Neutrophil (primary cell): ENCODE results near the gene GSAP.

Experiments used
- H3K27ac ChIP-seq: fragments of 200-600 bp; sonication (generic); 2 replicates; pipeline ENCODE4 v1.5.1; 2016; ENCODE audit warnings: mild to moderate bottlenecking, moderate library complexity
- H3K27me3 ChIP-seq: fragments of 200-600 bp; sonication (generic); 2 replicates; pipeline ENCODE4 v1.6.0; 2016; ENCODE audit warnings: mild to moderate bottlenecking
- H3K36me3 ChIP-seq: fragments of 200-600 bp; sonication (generic); 2 replicates; pipeline ENCODE4 v1.5.1; 2017
- H3K4me1 ChIP-seq, 2 experiments: fragments of 200-600 bp in 1 of 2; sonication (generic) in 1 of 2; 1 replicate in 1 of 2; 2 replicates in 1 of 2; pipeline versions ENCODE4 v1.5.1 to v1.6.1; 2013 to 2016; ENCODE audit warnings: low read depth in 1 of 2, low read length in 1 of 2, mild to moderate bottlenecking in 1 of 2, moderate library complexity in 1 of 2; ENCODE audit not compliant: control insufficient read depth in 1 of 2, insufficient read depth in 1 of 2
- H3K4me3 ChIP-seq, 2 experiments: fragments of 200-600 bp in 1 of 2; sonication (generic) in 1 of 2; 1 replicate in 1 of 2; 2 replicates in 1 of 2; pipeline ENCODE4 v1.5.1; 2013 to 2016; ENCODE audit warnings: low read depth in 1 of 2, low read length in 1 of 2, mild to moderate bottlenecking in 1 of 2, moderate library complexity in 1 of 2
- H3K9me3 ChIP-seq: fragments of 200-600 bp; sonication (generic); 2 replicates; pipeline ENCODE4 v1.5.1; 2016
- TF ChIP-seq, protein P1 (sequence below): fragments of 200-600 bp; sonication (generic); IDR thresholded peaks from 2 replicates; pipeline ENCODE4 v1.5.1; 2016; ENCODE audit warnings: antibody characterized with exemption

The GSAP gene

DNA sequence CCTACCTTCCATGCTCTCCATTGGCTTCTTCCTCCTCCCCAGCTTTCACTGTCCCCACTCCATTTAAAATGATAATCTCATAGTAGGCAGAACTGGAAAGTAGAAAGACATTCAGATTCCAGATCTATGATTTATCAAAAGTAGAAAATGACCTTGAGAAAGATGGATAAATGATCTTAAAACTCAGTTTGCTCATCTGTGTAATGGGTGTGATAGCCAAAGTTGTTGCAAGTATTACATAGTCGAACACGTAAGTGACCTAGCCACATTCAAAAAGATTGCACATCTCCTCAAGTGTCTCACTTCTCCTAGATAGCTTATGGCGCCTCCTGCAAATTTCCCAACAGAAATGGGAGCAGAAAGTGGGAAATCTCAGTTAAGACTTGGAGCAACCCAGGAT is 126.8 kb downstream of the GSAP start:
- no peak overlapping the region for H3K4me3 ChIP-seq
- no peak overlapping the region for H3K27ac ChIP-seq
- TF ChIP-seq, protein P1, sequence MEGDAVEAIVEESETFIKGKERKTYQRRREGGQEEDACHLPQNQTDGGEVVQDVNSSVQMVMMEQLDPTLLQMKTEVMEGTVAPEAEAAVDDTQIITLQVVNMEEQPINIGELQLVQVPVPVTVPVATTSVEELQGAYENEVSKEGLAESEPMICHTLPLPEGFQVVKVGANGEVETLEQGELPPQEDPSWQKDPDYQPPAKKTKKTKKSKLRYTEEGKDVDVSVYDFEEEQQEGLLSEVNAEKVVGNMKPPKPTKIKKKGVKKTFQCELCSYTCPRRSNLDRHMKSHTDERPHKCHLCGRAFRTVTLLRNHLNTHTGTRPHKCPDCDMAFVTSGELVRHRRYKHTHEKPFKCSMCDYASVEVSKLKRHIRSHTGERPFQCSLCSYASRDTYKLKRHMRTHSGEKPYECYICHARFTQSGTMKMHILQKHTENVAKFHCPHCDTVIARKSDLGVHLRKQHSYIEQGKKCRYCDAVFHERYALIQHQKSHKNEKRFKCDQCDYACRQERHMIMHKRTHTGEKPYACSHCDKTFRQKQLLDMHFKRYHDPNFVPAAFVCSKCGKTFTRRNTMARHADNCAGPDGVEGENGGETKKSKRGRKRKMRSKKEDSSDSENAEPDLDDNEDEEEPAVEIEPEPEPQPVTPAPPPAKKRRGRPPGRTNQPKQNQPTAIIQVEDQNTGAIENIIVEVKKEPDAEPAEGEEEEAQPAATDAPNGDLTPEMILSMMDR = no peak

DNA sequence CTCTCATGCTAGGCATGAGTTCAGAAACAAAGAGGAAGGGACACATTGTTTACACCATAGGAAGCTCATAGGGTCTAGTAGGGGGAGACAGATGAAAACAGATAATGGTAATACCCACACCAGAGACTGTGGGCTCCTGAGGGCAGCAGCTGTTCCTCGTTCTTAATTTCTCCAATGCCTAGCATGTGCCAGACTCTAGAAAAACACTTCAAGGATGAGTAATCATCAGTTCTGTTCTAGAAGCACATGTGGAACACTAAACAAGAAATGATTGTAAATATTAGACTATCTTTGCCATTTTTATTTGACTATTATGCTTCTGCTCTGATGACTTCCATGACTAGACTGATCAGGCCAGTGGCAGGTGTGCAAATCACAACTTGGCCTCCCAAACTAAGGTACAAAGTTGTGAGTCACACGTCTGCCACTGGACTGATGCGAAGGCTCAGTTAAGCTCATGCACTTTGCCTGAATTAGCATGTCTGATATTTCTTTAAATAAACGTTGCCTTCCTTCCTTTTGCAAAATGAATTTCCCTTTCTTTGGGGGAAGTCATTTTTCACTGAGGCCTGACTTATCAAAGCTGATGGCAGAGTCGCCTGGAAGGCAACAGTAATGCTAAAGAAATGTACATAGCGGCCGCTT is 127.4 kb downstream of the GSAP start:
- H3K36me3 ChIP-seq = no peaks in the 10 kb centered on the region
- H3K4me3 ChIP-seq = no peak overlapping the region
- H3K27ac ChIP-seq = no peak overlapping the region
- TF ChIP-seq, protein P1 = no peak
- H3K4me1 ChIP-seq = peaks cover 14 to 18% of the 10 kb centered on the region in 2 experiments
- H3K9me3 ChIP-seq = no peaks in the 10 kb centered on the region
- no peaks in the 10 kb centered on the region for H3K27me3 ChIP-seq

More for the DNA sequence above, 126.8 kb downstream of the GSAP start:
- H3K4me1 ChIP-seq = peaks cover 14 to 18% of the 10 kb centered on the region in 2 experiments
- H3K27me3 ChIP-seq = no peaks in the 10 kb centered on the region
- no peaks in the 10 kb centered on the region for H3K36me3 ChIP-seq
- H3K9me3 ChIP-seq = no peaks in the 10 kb centered on the region

DNA sequence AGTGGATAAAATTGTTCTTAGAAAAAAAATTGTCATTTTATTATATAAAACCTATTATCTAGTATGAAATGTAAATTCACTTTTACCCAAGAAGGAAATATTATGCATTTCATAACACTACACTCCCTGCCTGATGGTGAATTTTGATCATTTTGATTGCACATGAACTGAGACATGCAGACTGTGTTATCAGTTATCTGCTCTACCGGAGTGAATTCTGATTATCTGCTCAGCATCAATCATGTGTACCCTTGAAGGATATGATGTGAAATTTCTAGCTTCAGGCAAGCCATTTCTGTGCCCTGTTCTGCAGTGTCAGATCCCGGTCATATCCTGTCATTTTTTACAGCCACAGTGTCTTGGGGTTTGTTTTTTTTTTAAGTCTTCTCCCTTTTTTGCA is 131.5 kb downstream of the GSAP start:
- Histone ChIP-seq H3K36me3 (no peaks in the 10 kb centered on the region), H3K4me3 (no peak overlapping the region), H3K9me3 (no peaks in the 10 kb centered on the region), H3K27me3 (no peaks in the 10 kb centered on the region), H3K4me1 (peaks cover 5 to 10% of the 10 kb centered on the region in 2 experiments), H3K27ac (no peak overlapping the region)
- TF ChIP-seq, protein P1 = no peak

DNA sequence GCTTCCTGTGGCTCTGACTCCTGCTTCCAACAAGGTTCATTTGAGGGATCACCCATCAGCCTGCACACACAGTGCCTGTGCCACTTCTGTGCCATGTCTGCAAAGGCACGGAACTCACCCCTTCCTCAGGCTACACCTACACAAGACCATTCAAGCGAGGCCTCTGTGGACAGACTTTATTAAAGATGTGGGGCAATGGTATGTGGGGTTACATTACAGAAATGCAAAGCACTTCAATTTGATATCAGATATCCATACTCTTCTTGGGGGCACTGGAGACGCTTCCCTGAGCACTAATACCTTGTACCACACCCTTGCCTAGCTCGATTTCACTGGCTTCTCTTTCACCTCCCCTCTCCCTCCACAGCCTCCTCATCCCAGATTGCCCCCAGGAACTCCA is 132.1 kb downstream of the GSAP start:
- no peaks in the 10 kb centered on the region for H3K36me3 ChIP-seq
- TF ChIP-seq, protein P1 = no peak

DNA sequence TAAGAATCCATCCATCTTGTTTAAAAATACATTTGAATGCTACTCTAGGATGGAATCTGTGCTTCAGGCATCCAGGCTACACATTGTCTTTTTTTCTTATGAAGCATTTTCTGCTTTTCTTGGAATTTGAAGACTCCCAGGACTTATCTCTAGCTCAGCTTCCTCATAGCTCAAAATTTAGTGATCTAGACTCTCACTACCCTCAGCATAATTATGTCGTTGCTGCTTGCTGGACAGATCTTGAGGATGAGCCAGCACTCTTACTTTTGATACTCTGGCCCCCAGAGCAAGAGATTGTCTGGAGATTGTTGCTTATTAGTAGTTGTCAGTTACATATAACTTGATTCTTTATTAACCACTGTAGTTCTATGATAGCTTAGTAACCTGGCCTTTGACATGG is 133.3 kb downstream of the GSAP start:
- no peak overlapping the region for H3K27ac ChIP-seq
- no peaks in the 10 kb centered on the region for H3K9me3 ChIP-seq
- H3K4me3 ChIP-seq = no peak overlapping the region
- H3K4me1 ChIP-seq = no peaks in the 10 kb centered on the region
- no peaks in the 10 kb centered on the region for H3K36me3 ChIP-seq
- TF ChIP-seq, protein P1 = no peak
- no peaks in the 10 kb centered on the region for H3K27me3 ChIP-seq

More for the DNA sequence above, 132.1 kb downstream of the GSAP start:
- Histone ChIP-seq H3K4me3 (no peak overlapping the region), H3K9me3 (no peaks in the 10 kb centered on the region), H3K4me1 (peaks cover 2 to 4% of the 10 kb centered on the region in 2 experiments), H3K27me3 (no peaks in the 10 kb centered on the region), H3K27ac (no peak overlapping the region)
